NCI-H82 treated with DMSO at 0.1 percent for 48 hours (cell line): ENCODE measurements around the gene CASR.

ENCODE experiments used
- DNase-seq: peaks from one replicate; lab custom pipeline; 2025; ENCODE audit not compliant: unreplicated experiment; lab: John Stamatoyannopoulos, UW

The CASR gene

GRCh38 chr3:122255757-122256439 is 72.4 kb downstream of the CASR start:
- no peak for DNase-seq

- DNase-seq = no peak
Measured at GRCh38 chr3:122257644-122258364, 74.3 kb downstream of the CASR start.

- DNase-seq = no peak
Measured at GRCh38 chr3:122258757-122259371, 75.4 kb downstream of the CASR start.

- DNase-seq = no peak
Measured at GRCh38 chr3:122260206-122260605, 76.7 kb downstream of the CASR start.

GRCh38 chr3:122263058-122263457 is 79.6 kb downstream of the CASR start:
- DNase-seq = no peak

- no peak for DNase-seq
Measured at GRCh38 chr3:122263974-122264588, 80.6 kb downstream of the CASR start.

GRCh38 chr3:122265957-122266356 is 82.5 kb downstream of the CASR start:
- no peak for DNase-seq

- DNase-seq = no peak
Measured at GRCh38 chr3:122268257-122269024, 85.0 kb downstream of the CASR start.

GRCh38 chr3:122269045-122269444 is 85.6 kb downstream of the CASR start:
- DNase-seq = no peak

GRCh38 chr3:122271246-122271898 is 87.9 kb downstream of the CASR start:
- no peak for DNase-seq

- no peak for DNase-seq
Measured at GRCh38 chr3:122272879-122273278, 89.4 kb downstream of the CASR start.

GRCh38 chr3:122273498-122273897 is 90.0 kb downstream of the CASR start:
- no peak for DNase-seq

GRCh38 chr3:122281891-122282290 is 98.4 kb downstream of the CASR start:
- DNase-seq = no peak

- DNase-seq = no peak
Measured at GRCh38 chr3:122283796-122284445, 100.5 kb downstream of the CASR start.

- no peak for DNase-seq
Measured at GRCh38 chr3:122284486-122284885, 101.0 kb downstream of the CASR start.

- no peak for DNase-seq
Measured at GRCh38 chr3:122294359-122294758, 110.9 kb downstream of the CASR start.

- DNase-seq = no peak
Measured at GRCh38 chr3:122295266-122296062, 112.0 kb downstream of the CASR start.

GRCh38 chr3:122298239-122298638 is 114.8 kb downstream of the CASR start:
- no peak for DNase-seq

GRCh38 chr3:122299215-122299614 is 115.7 kb downstream of the CASR start:
- DNase-seq = no peak
